ENCODE results near the gene NEAT1. TPM values are rescaled to one million over a fixed set of nuclear protein-coding genes. Genes with fewer than 3 reads are reported as not detected.

Gene NEAT1
- total and polyA plus RNA-seq, 2 of the 8 experiments (the other 6 are each of a cell fraction or from before 2014, with no cell fraction given) = 2.4 to 10.7 TPM

DNA sequence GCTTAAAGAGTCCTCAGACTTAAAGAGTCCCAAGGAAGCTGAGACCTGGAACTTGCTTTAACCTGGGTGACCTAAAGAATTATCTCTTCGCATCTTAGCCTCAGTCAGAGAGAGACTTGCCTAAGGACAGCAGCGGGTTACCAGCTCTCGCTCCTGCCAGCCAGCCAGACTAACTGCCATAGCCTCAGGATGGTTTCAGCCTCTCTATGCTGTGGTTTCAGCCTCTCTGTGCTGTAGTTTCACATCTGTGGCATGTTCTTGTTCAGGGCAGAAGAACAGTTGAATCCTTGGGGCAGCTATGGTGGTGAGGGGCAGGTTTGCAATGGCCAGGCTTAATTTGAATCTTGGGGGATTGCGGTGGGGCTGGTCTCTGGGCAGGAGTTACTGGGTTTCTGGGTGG lies 33.9 kb upstream of the NEAT1 start (continued):
- TF ChIP-seq CHD7 (IDR thresholded peaks at IDR 0.05; ENCODE audit: insufficient replicate concordance, low read length) (no peak), TBP (IDR thresholded peaks at IDR 0.05; ENCODE audit: low read depth, low read length) (no peak), RNF2 (IDR thresholded peaks at IDR 0.05; ENCODE audit: borderline replicate concordance, low read depth, low read length, missing control alignments, poor library complexity, severe bottlenecking) (no peak), USF2 (IDR thresholded peaks at IDR 0.05; ENCODE audit: low read length) (no peak), CREB1 (IDR thresholded peaks at IDR 0.05) (no peak), KDM4A (IDR thresholded peaks at IDR 0.05; ENCODE audit: low read depth, low read length, severe bottlenecking) (no peak), CBX5 (IDR thresholded peaks at IDR 0.05; ENCODE audit: low read depth, low read length) (no peak), PHF8 (conservative IDR thresholded peaks at IDR 0.05; ENCODE audit: low read depth, low read length) (no peak), KDM5A (IDR thresholded peaks at IDR 0.05; ENCODE audit: low read length) (no peak), SAP30 (IDR thresholded peaks at IDR 0.05; ENCODE audit: insufficient read depth, insufficient replicate concordance, low read length) (no peak)

Measured in H1 (cell line).